RPMI7951 (cell line): Measurements from ENCODE around the gene DLG2. TPM values are rescaled to one million over a fixed set of nuclear protein-coding genes. Genes with fewer than 3 reads are reported as not detected.
"Not testable (repeated sequence)": the region's sequence is repeated elsewhere in the genome, so short reads cannot be mapped to it uniquely, and the experiment has no call there.

Experiments used
- DNase-seq: peaks from one replicate; pipeline ENCODE4 v3.0.0-alpha.2; 2012; ENCODE audit warnings: low read depth
- total RNA-seq: library from RNA; depleted of rRNA; stranded (reverse); fragments of >200 nt; shearing (Covaris generic); gene quantifications from 2 replicates; pipeline ENCODE4 v1.2.3, GENCODE V29; 2014

Gene DLG2
- total RNA-seq, 1 experiment from 2014 or later: 0.36 TPM

GRCh38 chr11:84788220-84788619 lies 838.9 kb downstream of the DLG2 start:
- no peak for DNase-seq

- not testable (repeated sequence) for DNase-seq
Observed at GRCh38 chr11:84784158-84784557, 843.0 kb downstream of the DLG2 start.

- peak; percentile 8 for DNase-seq
Observed at GRCh38 chr11:84780689-84781293, 846.4 kb downstream of the DLG2 start.

GRCh38 chr11:84775503-84775902 lies 851.6 kb downstream of the DLG2 start:
- no peak for DNase-seq

GRCh38 chr11:84763931-84764330 lies 863.2 kb downstream of the DLG2 start:
- no peak for DNase-seq

GRCh38 chr11:84757711-84758110 lies 869.4 kb downstream of the DLG2 start:
- DNase-seq: no peak

GRCh38 chr11:84751371-84751770 lies 875.8 kb downstream of the DLG2 start:
- DNase-seq: no peak

GRCh38 chr11:84747871-84748270 lies 879.3 kb downstream of the DLG2 start:
- no peak for DNase-seq

GRCh38 chr11:84740050-84740449 lies 887.1 kb downstream of the DLG2 start:
- no peak for DNase-seq

- no peak for DNase-seq
Observed at GRCh38 chr11:84724256-84724655, 902.9 kb downstream of the DLG2 start.

GRCh38 chr11:84722583-84723108 lies 904.5 kb downstream of the DLG2 start:
- no peak for DNase-seq

- no peak for DNase-seq
Observed at GRCh38 chr11:84721561-84721961, 905.6 kb downstream of the DLG2 start.

GRCh38 chr11:84720706-84721402 lies 906.3 kb downstream of the DLG2 start:
- DNase-seq: no peak

- no peak for DNase-seq
Observed at GRCh38 chr11:84719935-84720577, 907.1 kb downstream of the DLG2 start.

GRCh38 chr11:84714316-84714780 lies 912.8 kb downstream of the DLG2 start:
- peak; percentile 25 for DNase-seq

GRCh38 chr11:84691830-84692229 lies 935.3 kb downstream of the DLG2 start:
- no peak for DNase-seq

- DNase-seq: no peak
Observed at GRCh38 chr11:84687433-84687832, 939.7 kb downstream of the DLG2 start.

GRCh38 chr11:84686716-84687115 lies 940.4 kb downstream of the DLG2 start:
- no peak for DNase-seq

- no peak for DNase-seq
Observed at GRCh38 chr11:84685976-84686375, 941.2 kb downstream of the DLG2 start.

- DNase-seq: no peak
Observed at GRCh38 chr11:84685149-84685548, 942.0 kb downstream of the DLG2 start.

- DNase-seq: no peak
Observed at GRCh38 chr11:84681456-84681855, 945.7 kb downstream of the DLG2 start.

GRCh38 chr11:84675396-84676025 lies 951.6 kb downstream of the DLG2 start:
- DNase-seq: no peak
